Stomach (tissue), 9 donors: ENCODE measurements around the gene PPP2R2C. TPM values are rescaled to one million over a fixed set of nuclear protein-coding genes. Genes with fewer than 3 reads are reported as not detected.

Experiments used
- DNase-seq, 2 donors: peaks; one replicate each; pipeline versions ENCODE4 v3.0.0 to v3.0.0-alpha.2; 2013 to 2019
- H3K27ac ChIP-seq, 5 donors: fragments of 200-600 bp in 4 of 5; sonication (generic) in 4 of 5; one replicate each; pipeline ENCODE4 v1.5.1; 2013 to 2019; ENCODE audit warnings: mild to moderate bottlenecking in 1 of 5, moderate library complexity in 1 of 5
- H3K27me3 ChIP-seq, 3 donors: fragments of 200-600 bp; sonication (generic); one replicate each; pipeline ENCODE4 v1.5.1; 2017 to 2019; ENCODE audit warnings: mixed run types in 1 of 3
- H3K36me3 ChIP-seq, 4 donors: fragments of 200-600 bp; sonication (generic); 1 replicate in 3 of 4; 2 replicates in 1 of 4; pipeline ENCODE4 v1.5.1; 2016 to 2019
- H3K4me1 ChIP-seq, 4 donors: fragments of 200-600 bp; sonication (generic); one replicate each; pipeline ENCODE4 v1.5.1; 2016 to 2019
- H3K4me3 ChIP-seq, 4 donors: fragments of 200-600 bp; sonication (generic) in 3 of 4; one replicate each; pipeline ENCODE4 v1.5.1; 2016 to 2019; ENCODE audit warnings: mild to moderate bottlenecking in 1 of 4
- H3K9me3 ChIP-seq, 4 donors: fragments of 200-600 bp; sonication (generic); one replicate each; pipeline ENCODE4 v1.5.1; 2016 to 2019
- EP300 ChIP-seq: sonication (generic); formaldehyde crosslinking; IDR thresholded peaks from one replicate; pipeline ENCODE4 v1.6.1; 2017; ENCODE audit warnings: antibody characterized with exemption
- POLR2A ChIP-seq, 4 donors: fragments of 450-650 bp; IDR thresholded peaks; one replicate each; pipeline ENCODE4 v1.6.1; 2016; ENCODE audit warnings: antibody characterized with exemption in 4 of 4, control low read depth in 2 of 4, mild to moderate bottlenecking in 1 of 4, moderate library complexity in 1 of 4
- POLR2AphosphoS5 ChIP-seq, 3 donors: sonication (generic); formaldehyde crosslinking; IDR thresholded peaks; one replicate each; pipeline ENCODE4 v1.6.1; 2016; ENCODE audit warnings: antibody characterized with exemption in 3 of 3
- WGBS, 5 donors: extraction: QIAGEN DNeasy Blood & Tissue Kit in 3 of 5; methylation state at CpG; one replicate each; pipeline versions ENCODE4 v1.1.5 to v1.1.7; 2013 to 2018; 5-methylcytosine and 5-hydroxymethylcytosine counted together
- intact Hi-C: fragments of 100-400 bp; cut with DNase I; formaldehyde crosslinking; loops from one replicate; pipeline ENCODE4 v1.15.1; 2023; ENCODE audit warnings: low total_unique reads
- polyA plus RNA-seq, 3 donors: library from polyadenylated mRNA; stranded (reverse); fragments of 200-250 nt; gene quantifications; one replicate each; pipeline ENCODE4 v1.2.3, GENCODE V29; 2013
- total RNA-seq, 5 donors: library from RNA; depleted of rRNA; stranded (reverse); fragments of >200 nt; gene quantifications; one replicate each; pipeline versions ENCODE4 v1.1.0 to v1.2.3, GENCODE V29; 2014 to 2016
- TF ChIP-seq, protein P1 (sequence below), 7 experiments: fragments of 450-650 bp in 4 of 7; fragments of 200-600 bp in 3 of 7; sonication (generic) in 3 of 7; IDR thresholded peaks; one replicate each; pipeline ENCODE4 v1.5.1; 2016 to 2019; ENCODE audit warnings: antibody characterized with exemption in 7 of 7, control low read depth in 2 of 7, mild to moderate bottlenecking in 1 of 7
- donor health status: healthy with polysubstance abuse.
- donor health status: Bipolar disorder and iron deficiency.
- donor health status: healthy.

Gene PPP2R2C
- total and polyA plus RNA-seq, 8 donors: 1.4 to 5.0 (median 1.5) TPM; not detected in 5

DNA sequence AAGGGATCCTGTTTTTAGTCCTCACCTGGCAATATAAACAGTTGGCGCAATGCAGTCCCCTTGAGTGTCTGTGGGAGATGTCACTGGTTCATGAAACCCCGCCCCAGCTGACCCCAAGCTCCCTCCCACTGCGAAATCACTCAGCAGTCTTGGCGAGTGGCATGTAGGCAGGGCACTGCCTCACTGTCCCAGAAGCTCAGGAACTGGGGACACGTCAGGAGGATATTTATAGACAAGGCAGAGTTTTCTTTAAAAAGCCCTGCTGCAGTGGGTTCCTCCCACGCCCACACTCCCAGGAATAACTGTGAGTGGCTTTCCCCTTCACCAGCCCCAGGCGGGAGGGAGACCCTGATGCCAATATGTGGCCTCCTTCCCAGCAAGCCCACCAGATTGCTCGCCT, 44.3 kb upstream of the PPP2R2C start:
- 61 to 68% (median 63%) methylated on average over 7 to 8 of the region's 8 CpGs for WGBS, 5 donors

DNA sequence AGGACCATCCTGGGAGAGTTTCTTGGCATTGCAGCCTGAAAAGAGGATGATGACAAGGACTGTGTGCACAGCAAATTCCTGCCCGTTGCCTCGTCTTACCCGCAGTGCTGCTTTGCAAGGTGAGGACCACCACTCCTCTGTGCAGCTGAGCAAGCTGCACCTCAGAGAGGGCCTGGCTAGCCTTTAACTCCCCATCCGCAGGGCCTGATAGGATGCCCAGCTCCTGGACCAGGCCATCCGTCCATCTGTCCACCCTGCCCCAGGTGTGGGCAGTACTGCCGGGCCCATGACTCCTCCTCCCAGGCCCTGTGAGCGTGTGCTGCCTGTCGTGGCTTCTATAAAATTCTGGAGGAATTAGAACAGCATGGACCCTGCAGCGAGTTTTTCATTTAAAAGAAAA, 43.9 kb upstream of the PPP2R2C start:
- intact Hi-C loops: no loop called here
- H3K4me3 ChIP-seq: no peak overlapping the region
- no peak overlapping the region for H3K27ac ChIP-seq
- 69 to 78% (median 75%) methylated on average over 9 of the region's 9 CpGs for WGBS, 5 donors
- H3K9me3 ChIP-seq: peaks cover 0 to 10% (median 4%) of the 10 kb centered on the region in 4 donors
- peaks cover 0 to 25% (median 0%) of the 10 kb centered on the region in 3 donors for H3K27me3 ChIP-seq
- no peaks in the 10 kb centered on the region for H3K4me1 ChIP-seq
- H3K36me3 ChIP-seq: no peaks in the 10 kb centered on the region
- TF ChIP-seq EP300 (no peak), POLR2AphosphoS5 (IDR thresholded peaks at IDR 0.05) (no peak), POLR2A (IDR thresholded peaks at IDR 0.05) (no peak)
- TF ChIP-seq, protein P1, sequence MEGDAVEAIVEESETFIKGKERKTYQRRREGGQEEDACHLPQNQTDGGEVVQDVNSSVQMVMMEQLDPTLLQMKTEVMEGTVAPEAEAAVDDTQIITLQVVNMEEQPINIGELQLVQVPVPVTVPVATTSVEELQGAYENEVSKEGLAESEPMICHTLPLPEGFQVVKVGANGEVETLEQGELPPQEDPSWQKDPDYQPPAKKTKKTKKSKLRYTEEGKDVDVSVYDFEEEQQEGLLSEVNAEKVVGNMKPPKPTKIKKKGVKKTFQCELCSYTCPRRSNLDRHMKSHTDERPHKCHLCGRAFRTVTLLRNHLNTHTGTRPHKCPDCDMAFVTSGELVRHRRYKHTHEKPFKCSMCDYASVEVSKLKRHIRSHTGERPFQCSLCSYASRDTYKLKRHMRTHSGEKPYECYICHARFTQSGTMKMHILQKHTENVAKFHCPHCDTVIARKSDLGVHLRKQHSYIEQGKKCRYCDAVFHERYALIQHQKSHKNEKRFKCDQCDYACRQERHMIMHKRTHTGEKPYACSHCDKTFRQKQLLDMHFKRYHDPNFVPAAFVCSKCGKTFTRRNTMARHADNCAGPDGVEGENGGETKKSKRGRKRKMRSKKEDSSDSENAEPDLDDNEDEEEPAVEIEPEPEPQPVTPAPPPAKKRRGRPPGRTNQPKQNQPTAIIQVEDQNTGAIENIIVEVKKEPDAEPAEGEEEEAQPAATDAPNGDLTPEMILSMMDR (IDR thresholded peaks at IDR 0.05): no peak
- DNase-seq: no peak

More for the DNA sequence above, 44.3 kb upstream of the PPP2R2C start:
- TF ChIP-seq, protein P1 (IDR thresholded peaks at IDR 0.05): no peak
- no peak for TF ChIP-seq POLR2A (IDR thresholded peaks at IDR 0.05)
- H3K36me3 ChIP-seq: no peaks in the 10 kb centered on the region
- H3K9me3 ChIP-seq: peaks cover 0 to 10% (median 4%) of the 10 kb centered on the region in 4 donors
- H3K27me3 ChIP-seq: peaks cover 0 to 30% (median 0%) of the 10 kb centered on the region in 3 donors
- no peak overlapping the region for H3K4me3 ChIP-seq
- intact Hi-C loops: no loop called here
- no peak for DNase-seq
- no peaks in the 10 kb centered on the region for H3K4me1 ChIP-seq
- H3K27ac ChIP-seq: no peak overlapping the region

DNA sequence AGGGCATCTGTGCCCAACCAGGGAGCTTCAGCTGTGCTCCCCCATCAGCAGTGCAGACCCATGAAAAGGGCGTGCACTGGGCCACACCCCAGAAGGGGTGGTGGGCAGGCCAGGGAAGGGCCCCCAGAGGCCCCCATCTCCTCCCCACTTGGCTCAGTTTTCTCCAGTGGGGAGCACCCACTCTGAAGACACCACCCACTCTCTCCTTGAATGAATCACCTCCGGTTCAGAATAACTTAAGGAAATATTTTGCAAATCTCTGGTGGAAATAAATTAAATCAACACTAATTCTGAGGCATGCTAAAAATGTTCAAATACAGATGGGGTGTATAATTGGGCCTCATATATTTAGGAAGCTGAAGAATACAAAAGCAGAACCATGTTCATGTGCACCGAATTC, 41.3 kb upstream of the PPP2R2C start:
- Histone ChIP-seq H3K4me3 (no peak overlapping the region), H3K27ac (no peak overlapping the region), H3K9me3 (peaks cover 0 to 10% (median 4%) of the 10 kb centered on the region in 4 donors), H3K4me1 (no peaks in the 10 kb centered on the region), H3K27me3 (peaks cover 0 to 12% (median 0%) of the 10 kb centered on the region in 3 donors), H3K36me3 (no peaks in the 10 kb centered on the region)
- no peak for TF ChIP-seq POLR2A (IDR thresholded peaks at IDR 0.05)
- TF ChIP-seq, protein P1 (IDR thresholded peaks at IDR 0.05): no peak
- TF ChIP-seq POLR2AphosphoS5 (IDR thresholded peaks at IDR 0.05): no peak
- no peak for TF ChIP-seq EP300
- intact Hi-C loops: no loop called here
- no peak for DNase-seq
- WGBS, 5 donors: 70 to 96% (median 90%) methylated on average over 2 to 3 of the region's 3 CpGs

DNA sequence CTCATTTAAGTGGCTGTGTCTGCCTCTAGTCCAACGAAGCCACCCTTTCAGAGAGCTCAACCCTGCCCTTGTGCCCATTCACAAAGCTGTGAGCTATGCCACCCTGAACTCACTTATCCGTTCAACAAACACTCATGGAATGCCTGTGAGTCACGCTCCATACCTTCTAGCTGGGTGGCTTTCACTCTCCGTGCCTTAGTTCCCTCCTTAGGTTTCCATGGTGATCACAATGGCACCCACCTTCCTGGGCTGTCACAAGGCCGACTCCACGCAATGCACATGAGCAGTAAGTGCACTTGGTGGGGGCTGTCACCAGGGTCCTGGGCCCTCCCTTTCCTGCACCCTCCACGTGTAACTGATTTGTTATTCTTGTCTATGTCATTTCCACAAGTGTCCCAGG, 37.2 kb upstream of the PPP2R2C start:
- WGBS, 5 donors: 59 to 68% (median 61%) methylated on average over 7 of the region's 7 CpGs
- DNase-seq: no peak
- Histone ChIP-seq H3K27ac (no peak overlapping the region), H3K27me3 (peaks cover 0 to 6% (median 0%) of the 10 kb centered on the region in 3 donors), H3K36me3 (no peaks in the 10 kb centered on the region), H3K4me1 (no peaks in the 10 kb centered on the region), H3K9me3 (peaks cover 0 to 34% (median 20%) of the 10 kb centered on the region in 4 donors), H3K4me3 (no peak overlapping the region)
- TF ChIP-seq EP300: no peak
- no peak for TF ChIP-seq POLR2AphosphoS5 (IDR thresholded peaks at IDR 0.05)
- TF ChIP-seq, protein P1 (IDR thresholded peaks at IDR 0.05): no peak
- TF ChIP-seq POLR2A (IDR thresholded peaks at IDR 0.05): no peak
- intact Hi-C loops: no loop called here
